Left cardiac atrium (tissue), 4 donors: ENCODE results near the gene TRUB2. TPM values are rescaled to one million over a fixed set of nuclear protein-coding genes. Genes with fewer than 3 reads are reported as not detected.

Source experiments
- ATAC-seq, 2 donors: fragments of 200-7000 bp; cut with Tn5 transposase; one replicate each; pipeline ENCODE4 v1.9.1; 2020; ENCODE audit warnings: mild to moderate bottlenecking in 2 of 2, moderate library complexity in 2 of 2
- DNase-seq: peaks from one replicate; pipeline ENCODE4 v3.0.0-alpha.2; 2020
- intact Hi-C, 2 donors: fragments of 100-400 bp; cut with DNase I; formaldehyde crosslinking; loops; one replicate each; pipeline versions ENCODE4 v1.14.1 to v1.15.1; 2022 to 2023
- long read RNA-seq: library from polyadenylated mRNA; unstranded; transcript quantifications from one replicate; pipeline ENCODE4 v2.0.0, GENCODE V29; 2021
- total RNA-seq, 2 donors: library from RNA; stranded (reverse); fragmentation: NEBNext Ultra II Directional; extraction: Animal tissue kit (Norgen Biotek cat#: 25700); gene quantifications; one replicate each; pipeline ENCODE4 v1.2.1, GENCODE V29; 2021
- donor health status: DM: no; HTN: yes; CAD: no.
- donor health status: DM: no; HTN: yes; CAD: no; lungs with severe emphysema.
- donor health status: DM: yes; HTN: yes; CAD: no.
- donor health status: Dilated cardiomyopathy.

TRUB2 gene
- total RNA-seq, result 10 to 100 TPM; 23.0 to 26.6 TPM
- long read RNA-seq, full-length matches to known transcripts, result 57 of 62 reads
- long read RNA-seq, partial matches to known transcripts, result 2 of 62 reads
- long read RNA-seq, other reads (novel, unspliced or antisense), result 3 of 62 reads

GRCh38 chr9:128322404-128323211, at the start of gene TRUB2, which contains the start of gene COQ4:
Gene TRUB2, minus strand, starts transcription at chr9:128322447. Its CDS starts 39 bp downstream, at chr9:128322408.
Gene COQ4, plus strand, starts transcription at chr9:128322839. Its CDS starts 20 bp downstream, at chr9:128322859.
- ATAC-seq (peak; percentile 98), DNase-seq (peak; percentile 94)
- intact Hi-C loops, result loop anchor here in 1 of 2 donors (5.0 kb wide), 1 partner anchor 45 kb away; the partner anchor contains the start of genes GOLGA2 and SWI5

GRCh38 chr9:128371630-128372117, 49.4 kb upstream of the TRUB2 start:
- DNase-seq, result no peak
- intact Hi-C loops, result no loop called here

GRCh38 chr9:128370752-128371629, 48.7 kb upstream of the TRUB2 start, which contains the start of gene URM1:
Gene URM1, plus strand, starts transcription at chr9:128371374. Its CDS starts 7 bp downstream, at chr9:128371381.
- peak; percentile 98 for ATAC-seq
- peak; percentile 97 for DNase-seq
- intact Hi-C loops, result no loop called here

More at GRCh38 chr9:128371630-128372117, 49.4 kb upstream of the TRUB2 start:
- ATAC-seq, result no peak

- ATAC-seq (no peak), DNase-seq (no peak)
- intact Hi-C loops, result no loop called here
Measured at GRCh38 chr9:128370367-128370751, 48.1 kb upstream of the TRUB2 start.

- DNase-seq (no peak), ATAC-seq (no peak)
- intact Hi-C loops, result no loop called here
Measured at GRCh38 chr9:128369024-128369706, 46.9 kb upstream of the TRUB2 start.

- ATAC-seq, result no peak
- intact Hi-C loops, result no loop called here
- DNase-seq, result no peak
Measured at GRCh38 chr9:128365525-128365924, 43.3 kb upstream of the TRUB2 start.

GRCh38 chr9:128362774-128363173, 40.5 kb upstream of the TRUB2 start:
- no peak for DNase-seq
- no peak for ATAC-seq
- intact Hi-C loops, result loop anchor here in 1 of 2 donors (5.0 kb wide), 1 partner anchor 50 kb away; no protein-coding TSS in a partner anchor

GRCh38 chr9:128361986-128362646, 39.9 kb upstream of the TRUB2 start:
- peak; percentile 92 to 93 for ATAC-seq
- intact Hi-C loops, result loop anchor here in 1 of 2 donors (5.0 kb wide), 1 partner anchor 50 kb away; no protein-coding TSS in a partner anchor
- DNase-seq, result peak; percentile 88

- DNase-seq (no peak), ATAC-seq (peak; percentile 2 to 40)
- intact Hi-C loops, result loop anchor here in 1 of 2 donors (5.0 kb wide), 1 partner anchor 51 kb away; no protein-coding TSS in a partner anchor
Measured at GRCh38 chr9:128361296-128361985, 39.2 kb upstream of the TRUB2 start.

- ATAC-seq (no peak), DNase-seq (no peak)
- intact Hi-C loops, result loop anchor here in 1 of 2 donors (5.0 kb wide), 1 partner anchor 51 kb away; no protein-coding TSS in a partner anchor
Measured at GRCh38 chr9:128360826-128361225, 38.6 kb upstream of the TRUB2 start.

- ATAC-seq (no peak), DNase-seq (no peak)
- intact Hi-C loops, result no loop called here
Measured at GRCh38 chr9:128358861-128359260, 36.6 kb upstream of the TRUB2 start.

- no peak for DNase-seq
- intact Hi-C loops, result no loop called here
- ATAC-seq, result no peak
Measured at GRCh38 chr9:128358090-128358489, 35.8 kb upstream of the TRUB2 start.

GRCh38 chr9:128355451-128355850, 33.2 kb upstream of the TRUB2 start:
- no peak for DNase-seq
- intact Hi-C loops, result no loop called here
- ATAC-seq, result no peak

- intact Hi-C loops, result no loop called here
- DNase-seq (no peak), ATAC-seq (no peak)
Measured at GRCh38 chr9:128349772-128350171, 27.5 kb upstream of the TRUB2 start.

- ATAC-seq (no peak), DNase-seq (no peak)
- intact Hi-C loops, result no loop called here
Measured at GRCh38 chr9:128349125-128349524, 26.9 kb upstream of the TRUB2 start.

- intact Hi-C loops, result loop anchor here in 1 of 2 donors (5.0 kb wide), 1 partner anchor 48 kb away; no protein-coding TSS in a partner anchor
- ATAC-seq (no peak), DNase-seq (no peak)
Measured at GRCh38 chr9:128344931-128345605, 22.8 kb upstream of the TRUB2 start.

GRCh38 chr9:128343855-128344254, 21.6 kb upstream of the TRUB2 start:
- DNase-seq (no peak), ATAC-seq (no peak)
- intact Hi-C loops, result loop anchor here in 1 of 2 donors (5.0 kb wide), 1 partner anchor 47 kb away; no protein-coding TSS in a partner anchor
